Keratinocyte (primary cell): ENCODE data around the gene RAD54L. TPM values are rescaled to one million over a fixed set of nuclear protein-coding genes. Genes with fewer than 3 reads are reported as not detected.
A peak's percentile ranks its signal among the peaks of the same experiment; 100 is the strongest.
"Not testable (repeated sequence)": the region's sequence is repeated elsewhere in the genome, so short reads cannot be mapped to it uniquely, and the experiment has no call there.

Experiments
- DNase-seq: peaks from one replicate; pipeline ENCODE4 v3.0.0-alpha.2; 2011; ENCODE audit warnings: low read depth, missing footprints, low spot score
- FAIRE-seq: peaks from 2 replicates; lab custom pipeline; 2011; peaks lifted over from hg19 to GRCh38; lab: Jason Lieb, UNC
- H2AFZ ChIP-seq: 2 replicates; pipeline ENCODE4 v1.6.0; 2012; ENCODE audit warnings: low read length, control low read depth, inconsistent platforms; ENCODE audit not compliant: control insufficient read depth
- H3K27ac ChIP-seq: 2 replicates; pipeline ENCODE4 v1.5.1; 2011; ENCODE audit warnings: low read length; ENCODE audit not compliant: control insufficient read depth, insufficient read depth
- H3K27me3 ChIP-seq: 3 replicates; pipeline ENCODE4 v1.6.0; 2011; ENCODE audit warnings: low read length; ENCODE audit not compliant: control insufficient read depth, insufficient read depth; ENCODE audit errors: extremely low read depth
- H3K36me3 ChIP-seq, 2 experiments: 2 replicates in 1 of 2; 3 replicates in 1 of 2; pipeline ENCODE4 v1.5.1; 2011; ENCODE audit warnings: low read length in 2 of 2, mild to moderate bottlenecking in 1 of 2; ENCODE audit not compliant: control insufficient read depth in 2 of 2, insufficient read depth in 2 of 2; ENCODE audit errors: extremely low read depth in 1 of 2
- H3K4me1 ChIP-seq: 3 replicates; pipeline ENCODE4 v1.5.1; 2011; ENCODE audit warnings: low read length; ENCODE audit not compliant: control insufficient read depth, insufficient read depth; ENCODE audit errors: extremely low read depth
- H3K4me2 ChIP-seq: 3 replicates; pipeline ENCODE4 v1.6.0; 2011; ENCODE audit warnings: low read depth, low read length; ENCODE audit not compliant: control insufficient read depth, insufficient read depth; ENCODE audit errors: extremely low read depth
- H3K4me3 ChIP-seq, 3 experiments: fragments of 200-600 bp in 1 of 3; sonication (generic) in 1 of 3; 2 replicates in 2 of 3; 3 replicates in 1 of 3; pipeline ENCODE4 v1.5.1; 2011 to 2016; ENCODE audit warnings: low read length in 3 of 3, mild to moderate bottlenecking in 3 of 3, control low read depth in 2 of 3, inconsistent platforms in 1 of 3, low read depth in 1 of 3, mixed read lengths in 1 of 3, mixed run types in 1 of 3, moderate library complexity in 1 of 3; ENCODE audit not compliant: control insufficient read depth in 2 of 3, insufficient read depth in 2 of 3; ENCODE audit errors: extremely low read depth in 1 of 3
- H3K79me2 ChIP-seq: 2 replicates; pipeline ENCODE4 v1.6.0; 2012; ENCODE audit warnings: low read length; ENCODE audit not compliant: control insufficient read depth, insufficient read depth
- H3K9ac ChIP-seq: 3 replicates; pipeline ENCODE4 v1.6.0; 2011; ENCODE audit warnings: low read length; ENCODE audit not compliant: control insufficient read depth, insufficient read depth; ENCODE audit errors: extremely low read depth
- H3K9me1 ChIP-seq: 3 replicates; pipeline ENCODE4 v1.6.0; 2011; ENCODE audit warnings: low read length; ENCODE audit not compliant: control insufficient read depth, insufficient read depth; ENCODE audit errors: extremely low read depth
- H3K9me3 ChIP-seq: 2 replicates; pipeline ENCODE4 v1.5.1; 2012; ENCODE audit warnings: low read depth, low read length; ENCODE audit not compliant: control insufficient read depth
- H4K20me1 ChIP-seq: 3 replicates; pipeline ENCODE4 v1.6.0; 2011; ENCODE audit warnings: low read length; ENCODE audit not compliant: control insufficient read depth, insufficient read depth; ENCODE audit errors: extremely low read depth
- EZH2 ChIP-seq: IDR thresholded peaks from one replicate; pipeline ENCODE4 v1.6.1; 2012; ENCODE audit warnings: inconsistent platforms, mild to moderate bottlenecking, low read length, moderate library complexity
- dilution Hi-C: fragments of 300-500 bp; cut with MboI; formaldehyde crosslinking; loops from one replicate; pipeline ENCODE4 v1.7.0; 2020; ENCODE audit warnings: low sequenced_read_pairs; ENCODE audit not compliant: extremely low pct_ligation_motif_present
- polyA plus RNA-seq, 5 experiments: library from polyadenylated mRNA; depleted of rRNA in 3 of 5; stranded (reverse) in 3 of 5; stranded (forward) in 1 of 5; unstranded in 1 of 5; fragments of >200 nt; gene quantifications; 1 replicate in 1 of 5; 2 replicates in 3 of 5; 3 replicates in 1 of 5; pipeline versions ENCODE4 v1.2.1 to v1.2.3, GENCODE V29; 2011 to 2012; ENCODE audit warnings: missing spikeins in 2 of 5, low read depth in 1 of 5, low replicate concordance in 1 of 5
- TF ChIP-seq, protein P1 (sequence below), 3 experiments: IDR thresholded peaks in 1 of 3; conservative IDR thresholded peaks in 1 of 3; optimal IDR thresholded peaks in 1 of 3; 2 replicates in 2 of 3; 3 replicates in 1 of 3; pipeline versions ENCODE3 to v1.5.1; 2011; ENCODE audit warnings: low read length in 3 of 3, mild to moderate bottlenecking in 3 of 3, moderate library complexity in 2 of 3, control low read depth in 1 of 3, inconsistent platforms in 1 of 3; ENCODE audit not compliant: insufficient read depth in 2 of 3; ENCODE audit errors: extremely low read depth in 1 of 3

The RAD54L gene
- polyA plus RNA-seq, 1 donor (not counting 4 experiments of a cell fraction or from before 2014, with no cell fraction given) = 3.8 TPM

DNA sequence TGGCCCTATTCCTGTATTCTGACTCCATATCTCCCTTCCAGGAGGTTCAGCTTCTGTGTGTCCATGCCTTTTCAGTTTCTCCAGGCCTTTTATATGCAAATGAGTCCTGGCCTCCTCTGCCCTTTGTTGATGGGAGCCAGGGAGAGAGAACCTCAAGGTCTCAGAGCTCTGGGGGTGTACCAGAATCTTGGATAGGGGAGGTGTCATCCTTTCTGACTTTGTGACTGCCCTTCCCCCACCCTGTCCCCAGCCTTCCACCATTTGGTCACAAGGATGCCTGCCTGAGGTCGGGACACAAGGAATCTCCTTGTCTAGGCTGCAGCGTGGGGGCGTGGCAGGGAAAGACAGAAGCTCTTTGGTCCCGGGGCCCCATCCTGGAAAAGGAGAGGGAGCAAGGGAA, 25.8 kb upstream of the RAD54L start:
- no peaks in the 10 kb centered on the region for H3K79me2 ChIP-seq
- H3K4me3 ChIP-seq = no peak overlapping the region
- FAIRE-seq = no peak

DNA sequence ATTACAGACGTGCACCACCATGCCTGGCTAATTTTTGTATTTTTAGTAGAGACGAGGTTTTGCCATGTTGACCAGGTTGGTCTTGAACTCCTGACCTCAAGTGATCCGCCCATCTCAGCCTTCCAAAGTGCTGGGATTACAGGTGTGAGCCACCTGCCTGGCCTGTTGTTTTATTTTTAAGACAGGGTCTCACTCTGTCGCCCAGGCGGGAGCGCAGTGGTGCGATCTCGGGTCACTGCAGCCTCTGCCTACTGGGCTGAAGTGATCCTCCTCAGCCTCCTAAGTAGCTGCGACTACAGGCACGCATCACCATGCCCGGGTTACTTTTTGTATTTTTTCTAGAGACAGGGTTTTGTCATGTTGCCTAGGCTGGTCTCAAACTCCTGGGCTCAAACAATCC, 24.5 kb upstream of the RAD54L start:
- FAIRE-seq, H3K4me2 ChIP-seq, H3K9me3 ChIP-seq, H3K36me3 ChIP-seq, H3K27ac ChIP-seq, H3K27me3 ChIP-seq, H3K9ac ChIP-seq, H4K20me1 ChIP-seq, dilution Hi-C loops, H2AFZ ChIP-seq, H3K9me1 ChIP-seq, H3K79me2 ChIP-seq, H3K4me3 ChIP-seq, DNase-seq: not testable (repeated sequence)
- H3K4me1 ChIP-seq = peaks cover 20% of the 10 kb centered on the region

More for the DNA sequence above, 25.8 kb upstream of the RAD54L start:
- H3K36me3 ChIP-seq = no peaks in the 10 kb centered on the region
- TF ChIP-seq, protein P1, sequence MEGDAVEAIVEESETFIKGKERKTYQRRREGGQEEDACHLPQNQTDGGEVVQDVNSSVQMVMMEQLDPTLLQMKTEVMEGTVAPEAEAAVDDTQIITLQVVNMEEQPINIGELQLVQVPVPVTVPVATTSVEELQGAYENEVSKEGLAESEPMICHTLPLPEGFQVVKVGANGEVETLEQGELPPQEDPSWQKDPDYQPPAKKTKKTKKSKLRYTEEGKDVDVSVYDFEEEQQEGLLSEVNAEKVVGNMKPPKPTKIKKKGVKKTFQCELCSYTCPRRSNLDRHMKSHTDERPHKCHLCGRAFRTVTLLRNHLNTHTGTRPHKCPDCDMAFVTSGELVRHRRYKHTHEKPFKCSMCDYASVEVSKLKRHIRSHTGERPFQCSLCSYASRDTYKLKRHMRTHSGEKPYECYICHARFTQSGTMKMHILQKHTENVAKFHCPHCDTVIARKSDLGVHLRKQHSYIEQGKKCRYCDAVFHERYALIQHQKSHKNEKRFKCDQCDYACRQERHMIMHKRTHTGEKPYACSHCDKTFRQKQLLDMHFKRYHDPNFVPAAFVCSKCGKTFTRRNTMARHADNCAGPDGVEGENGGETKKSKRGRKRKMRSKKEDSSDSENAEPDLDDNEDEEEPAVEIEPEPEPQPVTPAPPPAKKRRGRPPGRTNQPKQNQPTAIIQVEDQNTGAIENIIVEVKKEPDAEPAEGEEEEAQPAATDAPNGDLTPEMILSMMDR (optimal IDR thresholded peaks at IDR 0.05 in 1 of 3, IDR thresholded peaks at IDR 0.05 in 1 of 3, conservative IDR thresholded peaks at IDR 0.05 in 1 of 3; ENCODE audit: extremely low read depth in 1 of 3, insufficient read depth in 2 of 3, low read length in 3 of 3) = no peak
- no peak for TF ChIP-seq EZH2
- no peak overlapping the region for H2AFZ ChIP-seq
- no peaks in the 10 kb centered on the region for H4K20me1 ChIP-seq
- no peak for DNase-seq
- no peak overlapping the region for H3K4me2 ChIP-seq
- dilution Hi-C loops = no loop called here
- H3K9ac ChIP-seq = no peak overlapping the region
- no peaks in the 10 kb centered on the region for H3K9me1 ChIP-seq
- no peaks in the 10 kb centered on the region for H3K27me3 ChIP-seq
- no peaks in the 10 kb centered on the region for H3K9me3 ChIP-seq
- no peak overlapping the region for H3K27ac ChIP-seq
- peaks cover 24% of the 10 kb centered on the region for H3K4me1 ChIP-seq

DNA sequence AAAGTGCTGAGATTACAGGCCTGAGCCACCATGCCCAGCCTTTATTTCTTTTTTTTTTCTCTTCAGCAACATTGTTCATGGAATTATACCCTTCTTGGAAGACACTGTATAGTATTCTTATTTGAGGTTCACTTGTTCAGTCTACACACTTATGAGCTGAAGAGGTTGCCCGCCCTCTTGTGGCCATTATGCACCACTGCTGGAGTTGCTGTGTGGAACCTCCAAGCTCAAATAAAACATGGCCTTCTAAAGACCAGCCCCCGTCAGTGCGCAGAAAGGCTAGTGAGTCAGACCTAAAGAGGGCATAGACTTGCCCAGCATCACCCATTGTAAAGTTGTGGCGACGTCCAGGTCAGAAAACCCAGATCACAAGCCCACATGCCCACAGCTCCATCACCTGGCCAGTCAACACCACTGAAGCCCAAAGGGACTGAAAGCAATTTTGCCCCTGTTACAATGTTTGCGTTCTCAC, 24.1 kb upstream of the RAD54L start:
- Histone ChIP-seq H3K4me1 (peaks cover 15% of the 10 kb centered on the region), H3K9me3 (no peaks in the 10 kb centered on the region), H3K27me3 (no peaks in the 10 kb centered on the region), H2AFZ (no peak overlapping the region), H3K27ac (no peak overlapping the region), H3K9me1 (no peaks in the 10 kb centered on the region), H3K36me3 (no peaks in the 10 kb centered on the region), H3K79me2 (no peaks in the 10 kb centered on the region), H3K9ac (no peak overlapping the region), H4K20me1 (no peaks in the 10 kb centered on the region), H3K4me3 (no peak overlapping the region), H3K4me2 (peak overlapping the region; percentile 29)
- dilution Hi-C loops = no loop called here
- DNase-seq = peak; percentile 72
- TF ChIP-seq, protein P1 (optimal IDR thresholded peaks at IDR 0.05 in 1 of 3, IDR thresholded peaks at IDR 0.05 in 1 of 3, conservative IDR thresholded peaks at IDR 0.05 in 1 of 3; ENCODE audit: extremely low read depth in 1 of 3, insufficient read depth in 2 of 3, low read length in 3 of 3) = peak; percentile 87 to 97 (median 89)
- no peak for TF ChIP-seq EZH2
- FAIRE-seq = peak; percentile 84
